Mesothelial cell of epicardium (in vitro differentiated cells): ENCODE results near the gene WDR31. TPM values are rescaled to one million over a fixed set of nuclear protein-coding genes. Genes with fewer than 3 reads are reported as not detected.

Experiments used
- DNase-seq, 2 experiments: peaks; one replicate each; pipeline ENCODE4 v3.0.0; 2021; ENCODE audit warnings: low spot score in 2 of 2; ENCODE audit not compliant: unreplicated experiment in 2 of 2
- H3K27ac Mint-ChIP-seq: 2 replicates; pipeline ENCODE4 v1.8.0; 2021; ENCODE audit warnings: mixed read lengths
- H3K27me3 Mint-ChIP-seq: 2 replicates; pipeline ENCODE4 v1.8.0; 2021; ENCODE audit warnings: low read depth, mixed read lengths
- H3K36me3 Mint-ChIP-seq: 2 replicates; pipeline ENCODE4 v1.8.0; 2021; ENCODE audit warnings: mixed read lengths
- H3K4me1 Mint-ChIP-seq: 2 replicates; pipeline ENCODE4 v1.8.0; 2021; ENCODE audit warnings: mixed read lengths
- H3K4me3 Mint-ChIP-seq: 2 replicates; pipeline ENCODE4 v1.8.0; 2021; ENCODE audit warnings: mild to moderate bottlenecking, moderate library complexity, mixed read lengths
- H3K9me3 Mint-ChIP-seq: 2 replicates; pipeline ENCODE4 v1.8.0; 2021; ENCODE audit warnings: mixed read lengths
- CTCF ChIP-seq: fragments of 200-600 bp; sonication (generic); IDR thresholded peaks from one replicate; pipeline ENCODE4 v1.5.0; 2021; ENCODE audit warnings: antibody characterized with exemption; ENCODE audit not compliant: unreplicated experiment
- total RNA-seq: library from RNA; stranded (reverse); gene quantifications from 3 replicates; pipeline ENCODE4 v1.2.1, GENCODE V29; 2021

Gene WDR31
- total RNA-seq, 1 donor from 2014 or later: 4.5 TPM

DNA sequence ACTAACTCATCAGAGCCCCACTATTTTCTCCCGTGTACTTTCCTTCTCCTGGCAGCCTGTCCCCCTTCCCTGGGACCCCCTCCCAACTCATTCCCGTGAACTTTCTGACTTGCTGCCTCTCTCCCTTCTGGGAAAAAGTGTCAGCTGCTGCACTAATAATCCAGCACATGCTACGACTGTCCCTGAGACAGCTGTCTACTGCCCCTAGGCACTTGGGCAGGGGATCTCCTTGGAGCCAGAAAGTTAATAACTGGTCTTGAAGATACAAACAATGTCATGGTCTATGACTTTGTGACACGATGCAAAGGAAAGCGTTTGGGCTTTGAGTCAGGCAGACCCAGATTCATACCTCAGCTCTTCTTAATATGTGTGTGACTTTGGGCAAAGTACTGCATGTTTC lies 26.8 kb downstream of the WDR31 start:
- Mint-ChIP-seq H3K4me3 (no peak overlapping the region), H3K27me3 (no peaks in the 10 kb centered on the region), H3K4me1 (no peaks in the 10 kb centered on the region), H3K36me3 (peaks cover 9% of the 10 kb centered on the region), H3K27ac (no peak overlapping the region), H3K9me3 (no peaks in the 10 kb centered on the region)
- no peak for TF ChIP-seq CTCF
- no peak for DNase-seq

DNA sequence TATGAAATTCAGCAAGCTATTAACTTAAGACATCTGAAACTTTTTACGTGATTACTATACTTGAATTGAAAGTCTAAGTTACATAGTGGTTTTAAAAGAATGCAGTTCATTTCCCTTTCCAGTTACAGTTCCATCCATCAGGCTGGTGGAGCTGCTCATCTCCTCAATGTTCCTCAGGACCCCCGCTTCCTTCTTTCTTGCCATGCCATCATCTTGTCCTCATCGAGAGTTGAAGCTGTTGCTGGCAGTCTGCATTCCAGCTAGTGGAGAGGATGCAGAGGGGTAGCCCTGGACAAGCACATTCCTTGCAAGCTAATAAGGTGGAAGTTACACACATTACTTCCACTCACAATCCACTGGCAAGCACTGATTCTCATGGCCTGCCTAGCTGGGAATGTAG lies 28.1 kb downstream of the WDR31 start:
- Mint-ChIP-seq H3K4me3 (no peak overlapping the region), H3K27me3 (no peaks in the 10 kb centered on the region), H3K27ac (no peak overlapping the region), H3K4me1 (no peaks in the 10 kb centered on the region), H3K36me3 (peaks cover 6% of the 10 kb centered on the region), H3K9me3 (no peaks in the 10 kb centered on the region)
- no peak for DNase-seq
- TF ChIP-seq CTCF: no peak

DNA sequence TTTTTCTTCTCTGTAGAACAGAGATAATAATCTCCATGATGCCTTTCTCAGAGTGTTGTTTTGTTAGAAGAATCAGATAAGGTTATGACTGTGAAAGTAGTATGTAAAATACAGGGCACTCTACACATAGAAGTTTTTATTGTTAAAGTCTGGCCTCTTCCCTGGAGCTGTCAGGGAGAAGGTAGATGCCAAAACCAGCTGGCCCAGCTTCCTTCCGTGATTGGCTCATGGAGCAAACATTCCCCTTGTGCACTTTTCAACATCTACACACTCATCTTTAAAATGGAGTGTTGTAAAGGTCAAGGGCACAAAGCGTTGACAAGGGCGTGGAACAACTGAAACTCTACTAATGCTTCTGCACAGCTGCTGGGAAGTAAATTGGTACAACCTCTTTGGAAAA lies 29.5 kb downstream of the WDR31 start:
- no peak for DNase-seq
- H3K4me3 Mint-ChIP-seq: no peak overlapping the region
- no peaks in the 10 kb centered on the region for H3K4me1 Mint-ChIP-seq
- H3K27me3 Mint-ChIP-seq: no peaks in the 10 kb centered on the region
- H3K27ac Mint-ChIP-seq: no peak overlapping the region
- no peak for TF ChIP-seq CTCF
- H3K36me3 Mint-ChIP-seq: no peaks in the 10 kb centered on the region
- H3K9me3 Mint-ChIP-seq: no peaks in the 10 kb centered on the region

DNA sequence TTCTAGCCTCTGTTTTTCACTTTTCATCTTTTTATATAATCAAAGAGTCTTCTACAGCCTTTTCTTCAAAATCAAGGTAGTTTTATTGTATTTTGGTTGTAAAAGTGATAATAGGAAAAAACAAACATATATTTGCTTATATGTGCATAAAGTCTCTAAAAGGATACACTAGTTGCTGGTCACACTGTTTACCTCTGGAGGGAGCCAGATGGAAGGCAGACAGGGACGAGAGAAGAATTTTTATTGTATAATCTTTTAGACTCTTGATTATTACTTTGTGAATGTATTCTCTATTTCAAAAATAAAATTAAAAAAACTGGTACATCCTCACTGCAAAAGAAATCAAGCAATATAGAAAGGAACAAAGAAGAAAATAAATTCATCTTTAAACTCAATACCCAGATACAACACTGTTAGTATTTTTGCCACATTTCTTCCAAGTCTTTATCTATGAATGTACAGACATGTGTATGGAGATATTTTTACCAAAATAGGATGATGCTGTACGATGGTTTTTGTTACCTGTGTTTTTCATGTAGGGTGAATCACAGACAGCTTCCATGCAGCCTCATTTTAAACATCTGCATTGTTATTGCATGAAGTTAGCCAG lies 30.8 kb downstream of the WDR31 start:
- Mint-ChIP-seq H3K4me3 (no peak overlapping the region), H3K27ac (no peak overlapping the region), H3K27me3 (no peaks in the 10 kb centered on the region), H3K36me3 (no peaks in the 10 kb centered on the region), H3K9me3 (no peaks in the 10 kb centered on the region), H3K4me1 (no peaks in the 10 kb centered on the region)
- TF ChIP-seq CTCF: peak; percentile 33
- DNase-seq: no peak

GRCh38 chr9:113307396-113307975 lies 32.6 kb downstream of the WDR31 start:
- H3K36me3 Mint-ChIP-seq: no peaks in the 10 kb centered on the region
- H3K4me3 Mint-ChIP-seq: no peak overlapping the region
- H3K9me3 Mint-ChIP-seq: no peaks in the 10 kb centered on the region
- no peak for TF ChIP-seq CTCF
- H3K27ac Mint-ChIP-seq: no peak overlapping the region
- DNase-seq: no peak
- H3K27me3 Mint-ChIP-seq: no peaks in the 10 kb centered on the region
- H3K4me1 Mint-ChIP-seq: no peaks in the 10 kb centered on the region
